Dermis microvascular lymphatic vessel endothelial cell (primary cell): ENCODE measurements around the gene PRICKLE2. TPM values are rescaled to one million over a fixed set of nuclear protein-coding genes. Genes with fewer than 3 reads are reported as not detected.

ENCODE experiments used
- DNase-seq, 2 donors: peaks; one replicate each; pipeline versions ENCODE4 v3.0.0 to v3.0.0-alpha.2; 2010; ENCODE audit warnings: low read depth in 2 of 2
- total RNA-seq: library from RNA; depleted of rRNA; stranded (reverse); fragments of >200 nt; gene quantifications from 2 replicates; pipeline ENCODE4 v1.2.1, GENCODE V29; 2014

The PRICKLE2 gene
- total RNA-seq, 1 donor from 2014 or later = 2.8 TPM

DNA sequence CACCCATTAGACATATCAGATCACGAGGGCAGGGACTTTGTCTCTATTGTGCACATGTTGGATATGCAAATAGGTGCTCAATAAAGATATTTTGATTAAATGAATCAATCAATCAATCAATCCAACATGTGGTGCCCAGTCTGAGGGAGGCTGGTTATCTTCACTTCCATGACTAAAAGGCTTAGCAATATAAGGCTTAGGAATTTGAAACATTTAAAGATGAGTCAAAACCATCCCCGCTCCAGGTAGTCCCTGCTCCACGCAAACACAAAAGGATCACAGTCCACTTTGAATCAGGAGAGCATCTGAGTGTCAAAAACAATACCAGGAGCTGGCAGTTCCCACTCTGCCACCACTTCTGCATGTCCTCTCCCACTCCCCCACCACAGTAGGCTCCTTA lies 25.8 kb upstream of the PRICKLE2 start:
- DNase-seq = no peak

DNA sequence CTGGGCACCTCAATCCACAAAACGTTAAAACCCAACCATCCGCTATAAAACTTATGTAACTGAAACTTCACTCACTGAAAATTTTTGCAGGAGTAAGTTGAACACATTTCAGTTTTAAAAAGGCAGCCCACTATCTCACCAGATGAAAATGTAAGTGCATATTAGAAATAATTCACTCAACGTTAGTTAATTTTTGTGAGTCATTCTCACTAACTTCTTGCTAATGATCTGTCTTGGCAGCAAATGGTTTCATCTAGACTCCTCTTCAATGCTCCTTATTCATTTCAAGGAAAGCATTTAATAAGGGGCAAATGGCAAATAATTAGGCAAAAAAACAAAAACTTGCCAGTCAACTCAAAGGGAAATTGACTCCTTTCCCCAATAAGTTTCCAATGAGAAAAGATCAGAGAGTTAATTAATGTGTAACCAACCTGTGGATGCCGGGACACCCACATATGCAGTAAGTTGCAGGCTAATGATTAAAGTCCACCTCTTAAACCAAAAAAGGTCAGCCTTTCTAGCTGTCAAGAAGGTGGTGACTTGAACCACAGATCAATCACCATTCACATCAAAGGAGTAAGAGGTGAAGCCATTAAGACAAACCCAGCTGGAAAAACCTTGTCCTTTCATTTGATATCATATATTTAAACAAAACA lies 22.9 kb upstream of the PRICKLE2 start:
- DNase-seq = no peak

DNA sequence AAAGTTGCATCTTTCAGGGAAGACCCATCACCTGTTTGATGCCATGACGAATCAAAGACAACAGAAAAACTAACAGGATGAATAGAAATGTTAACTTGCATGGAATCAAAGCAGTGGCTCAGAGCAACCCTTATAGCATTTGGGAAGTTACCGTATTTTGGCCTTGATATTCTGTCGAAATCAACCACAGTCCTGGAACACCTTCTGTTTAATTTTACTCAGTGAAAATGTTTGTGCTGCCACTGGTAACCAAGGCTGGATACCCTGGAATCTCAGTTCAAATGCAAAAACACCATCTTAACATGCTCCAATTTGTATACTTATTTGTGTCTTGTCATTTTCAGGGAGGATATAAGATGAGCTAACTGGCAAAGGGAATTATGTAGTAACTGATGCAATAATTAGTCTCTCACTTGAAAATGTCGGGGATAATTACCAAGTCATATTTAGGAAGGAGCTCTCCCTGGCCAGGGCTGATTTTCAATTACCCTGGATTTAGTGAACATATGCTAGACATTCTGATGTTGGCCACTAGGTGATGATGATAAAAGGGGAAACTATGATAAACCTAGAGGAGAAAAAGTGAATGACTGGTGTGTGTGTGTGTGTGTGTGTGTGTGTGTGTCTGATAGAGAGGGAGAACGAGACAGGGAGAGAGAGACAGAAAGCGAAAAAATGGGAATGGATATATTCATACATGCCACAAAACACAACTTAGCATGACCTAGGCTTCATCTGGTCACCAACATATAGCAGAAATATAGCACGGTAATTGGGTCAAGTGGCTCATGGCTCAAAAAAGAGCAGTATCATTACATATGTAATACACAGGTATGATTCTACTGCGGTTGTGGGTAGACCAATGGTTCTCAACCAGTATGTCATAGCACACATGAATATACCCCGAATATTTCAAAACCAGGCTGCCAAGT lies 19.0 kb upstream of the PRICKLE2 start:
- DNase-seq = peak; percentile 14 to 50

DNA sequence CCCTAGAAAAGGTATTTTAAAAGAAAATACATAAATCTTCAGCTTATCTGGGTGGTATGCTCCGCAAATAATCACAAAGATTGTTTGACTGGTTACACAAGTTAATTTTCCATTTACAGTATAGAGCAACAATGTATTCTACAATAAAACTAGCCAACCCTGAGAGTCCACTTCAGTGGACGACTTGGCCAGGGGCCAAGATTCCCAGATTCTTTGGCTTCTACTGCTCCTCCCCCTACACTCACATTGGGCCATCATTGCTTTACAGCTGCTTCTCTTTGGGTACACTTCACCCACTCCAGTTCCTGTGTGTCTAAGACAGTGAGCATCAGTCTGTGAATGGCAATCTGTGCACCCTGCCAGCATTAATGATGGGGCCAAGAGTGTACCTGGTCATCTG lies 17.2 kb upstream of the PRICKLE2 start:
- no peak for DNase-seq

DNA sequence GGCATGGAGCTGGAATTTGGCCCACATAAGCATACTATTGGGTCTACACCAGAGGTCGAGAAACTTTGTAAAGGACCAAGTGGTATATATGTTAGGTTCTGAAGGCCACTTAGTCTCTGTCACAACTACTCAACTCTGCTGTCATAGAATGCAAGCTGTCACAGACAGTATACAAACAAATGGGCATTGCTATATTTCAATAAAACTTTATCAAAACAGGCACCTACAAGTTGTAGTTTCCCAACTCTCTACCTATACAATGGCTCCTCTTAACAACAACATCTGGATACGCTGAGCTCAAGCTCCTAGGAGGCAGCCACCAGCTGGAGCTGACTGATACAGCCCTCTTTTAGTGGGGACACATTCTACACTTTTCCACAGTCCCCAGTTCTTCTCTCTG lies 15.7 kb upstream of the PRICKLE2 start:
- no peak for DNase-seq

DNA sequence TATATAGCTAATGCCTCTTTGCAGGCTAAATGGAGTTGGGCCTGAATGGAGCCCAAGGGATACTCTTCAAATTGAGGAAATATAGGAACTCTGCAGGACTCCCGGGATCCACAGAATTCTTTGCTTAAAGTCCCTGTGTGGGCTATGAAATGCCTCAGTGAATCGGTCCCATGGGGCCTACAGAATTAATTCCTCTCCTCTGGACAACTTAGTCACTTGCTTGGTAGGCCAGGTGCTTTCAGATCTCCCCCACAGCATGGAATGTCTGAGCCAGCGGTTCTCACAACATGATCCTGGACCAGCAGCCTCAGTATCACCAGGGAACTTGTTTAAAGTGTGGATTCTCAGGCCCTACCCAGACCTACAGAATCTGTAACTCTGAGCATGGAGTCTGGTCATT lies 15.1 kb upstream of the PRICKLE2 start:
- DNase-seq = no peak

DNA sequence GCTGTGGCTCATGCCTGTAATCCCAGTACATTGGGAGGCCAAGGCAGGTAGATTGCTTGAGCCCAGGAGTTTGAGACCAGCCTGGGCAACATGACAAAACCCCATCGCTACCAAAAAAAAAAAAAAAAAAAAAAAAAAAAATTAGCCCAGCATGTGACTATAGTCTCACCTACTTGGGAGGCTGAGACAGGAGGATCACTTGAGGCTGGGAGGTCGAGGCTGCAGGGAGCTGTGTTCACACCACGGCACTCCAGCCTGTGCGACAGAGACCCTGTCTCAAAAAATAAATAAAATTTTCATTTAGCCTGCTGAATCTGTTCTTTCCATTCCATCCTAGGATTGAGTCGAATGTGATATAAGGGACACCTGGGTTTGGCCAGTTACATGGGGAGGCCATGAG lies 14.6 kb upstream of the PRICKLE2 start:
- no peak for DNase-seq

DNA sequence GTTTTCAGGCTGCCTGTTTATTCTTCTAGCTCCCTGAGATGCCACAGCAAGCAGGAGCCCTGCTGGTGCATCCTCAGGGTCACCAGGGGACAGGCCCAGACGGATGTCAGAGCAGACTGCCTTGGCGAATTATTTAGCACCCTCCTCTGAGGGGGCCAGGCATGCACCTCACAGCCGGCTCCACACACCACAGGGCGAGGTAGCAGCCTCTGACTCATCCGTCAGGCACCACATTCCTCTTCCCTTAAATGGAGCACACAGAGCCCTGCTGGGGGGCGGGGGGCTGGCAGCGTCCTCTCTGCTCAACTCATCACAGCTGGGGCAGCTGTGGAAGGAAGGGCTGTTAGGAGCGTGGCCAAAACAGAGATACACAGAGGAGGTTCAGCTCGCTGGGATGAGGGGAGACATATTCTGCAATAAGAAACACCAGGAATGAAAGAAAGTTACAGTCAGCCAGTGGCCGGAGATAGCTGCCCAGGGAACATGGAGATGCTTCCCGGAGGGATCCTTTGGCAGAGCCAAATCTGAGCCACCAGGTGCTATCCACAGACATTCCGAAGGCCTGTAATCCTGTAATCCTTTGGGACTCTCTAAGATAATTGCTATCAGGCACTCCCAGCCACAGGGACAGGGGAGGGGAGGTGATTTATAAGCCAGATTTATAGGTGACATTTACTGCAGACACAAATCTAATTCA lies 13.9 kb upstream of the PRICKLE2 start:
- DNase-seq = peak; percentile 28 to 44

DNA sequence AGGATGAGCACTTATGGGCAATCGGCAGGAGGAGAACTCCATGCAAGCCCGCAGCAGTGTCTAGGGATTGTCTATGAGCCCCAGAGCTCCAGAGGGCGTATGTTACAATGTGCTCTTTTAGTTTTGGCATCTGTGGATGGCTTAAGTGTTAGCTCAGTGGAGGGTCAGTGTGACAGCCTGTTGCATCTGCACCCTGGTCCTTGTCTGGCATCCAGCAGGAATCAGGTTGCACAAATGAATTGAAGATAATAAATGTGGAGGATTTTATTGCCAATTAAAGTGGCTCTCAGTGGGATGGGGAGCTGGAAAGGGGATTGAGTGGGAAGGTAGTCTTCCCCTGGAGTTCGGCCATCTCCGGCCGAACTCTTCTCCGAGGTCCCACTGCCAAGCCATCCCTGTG lies 11.8 kb upstream of the PRICKLE2 start:
- DNase-seq = no peak

DNA sequence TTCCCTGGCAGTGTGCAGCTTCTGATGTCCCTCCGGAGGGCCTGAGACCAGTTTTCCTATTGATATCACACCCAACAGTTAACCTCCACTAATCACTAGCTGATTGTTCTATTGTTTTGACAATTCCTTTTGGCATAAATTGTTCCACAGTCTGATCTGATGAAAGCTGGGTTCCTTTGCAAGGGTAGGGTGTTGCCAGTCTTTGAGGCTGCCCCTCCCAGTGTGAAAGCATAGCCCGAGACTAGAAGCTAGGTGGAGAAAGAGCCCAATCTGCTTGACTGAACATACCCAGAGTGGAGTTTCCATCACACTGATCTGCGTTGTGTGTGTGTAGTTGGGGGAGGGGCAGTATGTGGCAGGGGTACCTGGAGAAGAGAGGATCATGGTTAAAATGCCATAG lies 10.3 kb upstream of the PRICKLE2 start:
- no peak for DNase-seq

DNA sequence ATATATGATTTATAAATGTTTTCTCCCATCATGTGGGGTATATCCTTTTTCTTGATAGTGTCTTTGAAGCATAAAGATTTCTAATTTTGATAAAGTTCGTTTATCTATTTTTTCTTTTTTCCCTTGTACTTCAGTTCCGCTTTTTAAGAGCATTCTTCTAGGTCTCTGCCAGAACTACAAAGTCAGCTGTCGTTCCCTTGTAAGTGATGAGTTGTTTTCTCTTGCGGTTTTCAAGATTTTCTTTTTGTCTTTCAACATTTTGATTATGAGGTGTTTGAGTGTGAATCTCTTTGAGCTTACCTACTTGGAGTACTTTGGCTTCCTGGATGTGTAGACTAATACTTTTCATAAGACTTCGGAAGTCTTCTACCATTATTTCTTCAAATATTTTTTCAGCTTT lies 9.3 kb upstream of the PRICKLE2 start:
- DNase-seq = no peak

DNA sequence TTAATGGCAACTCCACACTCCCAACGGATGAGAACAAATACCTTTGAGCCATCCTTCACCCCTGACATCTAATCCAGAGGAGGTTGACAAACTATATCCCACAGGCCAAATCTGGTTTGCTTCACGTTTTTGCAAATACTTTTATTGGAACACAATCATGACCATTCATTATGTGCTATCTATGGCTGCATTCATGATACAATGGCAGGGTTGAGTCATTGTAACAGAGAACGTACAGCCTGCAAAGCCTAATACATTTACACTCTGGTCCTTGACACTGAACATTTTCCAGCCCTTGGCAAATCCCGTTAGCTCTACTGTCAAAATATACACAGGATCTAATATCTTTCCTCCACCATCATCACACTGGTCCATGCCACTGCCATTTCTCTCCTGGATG lies 7.6 kb upstream of the PRICKLE2 start:
- DNase-seq = no peak

DNA sequence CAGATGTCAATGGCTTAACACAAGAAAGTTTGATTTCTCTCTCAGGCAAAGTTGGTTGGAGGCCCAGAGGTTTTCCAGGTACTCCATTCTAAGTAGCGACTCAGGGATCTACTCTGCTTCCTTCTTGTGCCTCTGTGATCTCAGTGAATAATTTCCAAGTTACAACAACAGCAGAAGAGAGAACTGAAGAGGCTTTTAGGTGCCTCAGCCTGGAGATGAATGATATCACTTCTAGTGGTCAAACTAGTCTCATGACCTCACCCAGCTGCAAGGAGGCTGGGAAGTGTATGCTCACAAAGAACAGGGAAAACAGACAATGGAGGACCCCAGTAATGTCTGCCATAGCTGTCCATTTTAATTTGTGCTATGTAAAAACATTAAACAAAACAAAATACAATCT lies 4.6 kb upstream of the PRICKLE2 start:
- DNase-seq = no peak

DNA sequence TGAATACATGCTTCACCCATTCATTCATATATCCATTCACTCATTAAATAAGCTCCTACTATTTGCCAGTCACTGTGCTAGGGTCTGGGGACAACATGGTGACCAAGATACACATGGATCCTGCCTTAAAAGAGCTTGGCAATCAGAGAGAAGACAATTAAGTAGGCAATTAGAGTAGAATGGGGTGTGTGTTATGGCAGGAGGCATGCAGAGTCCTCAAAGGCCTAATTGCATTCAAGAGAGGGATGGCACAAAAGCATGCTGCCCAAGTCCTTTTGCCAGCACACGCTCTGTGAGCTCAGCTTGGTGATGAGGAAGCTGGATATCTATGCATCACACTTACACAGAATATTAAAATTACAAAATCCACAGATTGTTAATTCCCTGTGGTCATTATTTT lies 2.8 kb upstream of the PRICKLE2 start:
- no peak for DNase-seq

DNA sequence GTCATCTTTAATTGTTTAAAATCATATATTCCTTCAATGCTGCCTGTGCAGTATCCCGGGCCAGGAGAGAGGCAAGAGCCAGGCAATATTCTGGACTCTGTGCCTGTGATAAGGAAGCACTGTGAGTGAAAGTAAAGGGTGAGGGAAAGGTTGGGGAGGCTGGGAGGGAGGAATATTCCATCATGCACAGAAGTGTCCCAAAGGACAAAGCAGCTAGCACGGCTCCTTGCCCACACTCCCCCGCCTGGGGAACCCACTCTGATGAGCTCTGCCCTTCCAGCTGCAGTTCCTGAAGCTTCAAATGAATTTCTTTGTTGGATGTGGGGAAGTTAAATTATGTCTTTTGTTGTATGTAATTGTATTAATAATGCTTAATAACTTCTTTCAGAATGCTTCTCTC lies 1.5 kb upstream of the PRICKLE2 start:
- DNase-seq = no peak

DNA sequence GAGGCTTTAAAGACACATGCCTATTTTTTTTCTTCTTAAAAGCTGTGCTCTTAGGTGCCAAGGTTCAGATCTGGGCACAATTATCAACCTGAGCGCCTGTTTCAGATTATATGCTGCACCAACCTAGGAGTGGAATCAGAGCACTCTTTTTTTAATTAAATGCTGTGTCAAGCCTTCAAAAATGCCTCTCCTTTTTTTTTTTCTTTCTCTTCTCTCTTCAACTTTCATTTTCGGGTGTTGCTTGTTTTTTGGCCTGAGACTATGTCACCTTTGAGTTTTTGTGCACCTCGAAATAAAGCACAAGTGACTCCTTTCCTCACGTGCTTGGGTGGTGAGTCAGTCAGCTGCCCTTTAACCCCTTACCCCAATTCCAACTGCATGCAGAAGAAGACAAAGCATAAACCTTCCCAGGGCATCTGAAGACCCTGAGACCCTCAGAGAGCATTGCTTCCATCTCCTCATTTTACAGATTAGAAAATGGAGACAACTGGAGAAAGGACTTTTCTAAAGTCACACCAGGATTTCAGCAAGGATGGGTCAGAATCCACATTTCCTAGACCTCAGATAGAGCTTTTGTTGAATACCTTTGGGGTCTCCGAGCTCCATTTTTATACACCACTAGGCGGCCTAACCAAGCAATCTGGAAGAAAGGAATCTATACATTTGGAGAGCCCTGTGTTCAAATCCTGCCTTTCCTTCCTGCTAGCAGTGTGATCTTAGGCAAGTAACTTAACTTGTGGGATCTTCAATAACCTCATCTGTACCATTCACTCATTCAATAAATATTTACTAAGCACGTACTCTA lies 631 bp upstream of the PRICKLE2 start:
- no peak for DNase-seq

DNA sequence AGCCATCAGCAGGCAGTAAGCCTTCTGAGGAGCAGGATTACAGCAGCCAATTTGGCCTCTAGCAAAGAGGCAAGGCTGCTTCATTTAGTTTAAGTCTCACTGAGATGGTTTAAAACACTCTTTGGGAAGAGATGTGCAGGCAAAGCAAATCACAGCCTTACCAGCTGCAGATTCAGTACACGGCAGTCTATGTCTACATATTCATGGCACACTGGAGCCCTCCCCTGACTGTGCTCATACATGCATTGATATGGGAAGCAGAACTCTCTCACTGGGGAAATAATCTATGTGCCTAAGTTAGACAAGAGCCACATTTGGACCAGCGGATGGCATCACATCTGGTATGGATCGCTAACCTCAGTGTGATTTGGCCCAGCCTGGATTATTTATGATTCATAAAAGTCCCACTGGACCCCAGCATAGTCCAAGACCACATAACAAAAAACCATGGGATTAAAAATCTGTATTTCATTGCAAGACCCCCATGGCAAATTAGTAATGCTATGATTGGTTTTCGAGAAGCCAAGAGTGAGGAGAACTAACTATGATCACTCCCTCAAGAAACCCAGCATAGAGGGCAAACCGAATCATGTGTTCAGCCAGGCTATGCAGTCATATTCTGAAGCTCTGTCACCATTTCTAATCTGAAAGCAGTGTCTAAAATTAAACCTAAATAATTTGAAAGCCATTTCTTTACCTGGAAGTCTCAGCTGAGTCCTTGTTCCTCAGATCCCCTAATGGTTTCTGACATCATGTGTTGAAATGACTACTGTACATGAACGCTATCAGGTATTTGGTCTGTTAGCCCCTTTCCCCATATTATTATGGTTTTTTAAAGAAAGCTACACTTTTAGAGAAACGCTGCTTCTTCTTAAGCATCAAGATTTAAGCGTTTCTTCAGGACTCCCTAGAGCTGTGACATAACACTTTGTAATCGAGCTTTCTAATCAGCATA lies 1.2 kb downstream of the PRICKLE2 start:
- DNase-seq = peak in 1 of 2 donors; percentile 19

DNA sequence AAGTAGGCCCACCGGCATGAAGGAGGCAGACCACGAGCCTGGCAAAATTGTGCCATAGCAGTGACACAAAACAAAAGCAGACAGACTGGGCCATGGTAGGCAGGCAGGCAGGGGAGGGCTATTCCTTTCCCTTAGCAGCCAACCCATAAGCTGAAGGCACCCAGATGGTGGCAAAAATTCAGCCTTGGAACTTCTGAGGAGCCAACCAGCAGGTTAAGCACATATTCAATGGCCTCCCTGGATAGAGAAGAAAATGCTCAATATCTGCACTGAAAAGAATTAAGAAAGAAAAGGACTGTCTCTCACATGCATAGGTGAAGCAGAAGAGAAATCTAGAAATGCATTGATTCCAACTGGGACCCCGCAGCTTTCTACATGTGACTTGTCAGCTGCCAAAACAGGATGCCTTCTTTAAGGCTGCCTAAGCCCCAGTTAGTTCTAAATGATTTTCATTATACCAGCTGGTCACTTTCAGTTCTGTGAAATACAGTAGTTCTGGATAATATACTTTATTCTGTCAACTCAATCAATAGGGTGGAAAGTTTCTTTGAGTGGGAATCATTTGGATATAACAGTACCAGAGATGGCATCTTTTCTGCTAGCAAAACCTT lies 2.7 kb downstream of the PRICKLE2 start:
- DNase-seq = no peak

DNA sequence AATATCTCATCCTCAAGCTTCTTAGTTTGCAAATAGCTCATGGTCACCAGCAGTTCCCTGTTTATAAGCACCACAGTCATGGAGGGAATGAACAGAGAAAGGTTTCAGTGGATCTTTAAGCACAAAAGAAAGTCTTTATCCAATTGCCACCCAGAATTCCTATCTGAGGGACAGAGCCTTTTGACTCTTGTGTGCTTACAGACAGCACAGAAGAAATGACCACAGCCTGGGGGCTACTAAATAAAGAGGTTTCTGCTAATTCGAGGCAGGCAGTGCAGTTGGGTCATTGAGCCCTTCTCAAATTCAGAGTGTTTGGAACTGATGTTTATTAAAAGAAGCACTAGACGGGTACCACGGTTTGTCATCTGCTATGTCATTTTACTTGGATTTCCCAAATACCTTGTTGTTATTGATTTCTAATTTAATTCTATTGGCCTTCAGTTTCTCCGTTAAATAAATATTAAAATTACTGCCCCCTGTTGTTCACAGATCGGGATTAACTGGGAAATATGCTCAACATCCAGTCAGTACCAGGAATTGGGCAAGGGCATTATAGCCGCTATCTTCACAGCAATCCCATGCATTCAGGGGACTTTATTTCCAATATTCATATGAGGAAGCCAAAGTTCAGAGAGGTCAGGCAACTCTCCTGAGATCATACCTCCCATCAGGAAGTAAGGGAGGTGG lies 3.6 kb downstream of the PRICKLE2 start:
- no peak for DNase-seq
